HG03135 (cell line): Measurements from ENCODE around the gene TM2D3.
A peak's percentile ranks its signal among the peaks of the same experiment; 100 is the strongest.

Experiments used
- ATAC-seq: cut with Tn5 transposase; IDR thresholded peaks from one replicate; pipeline ENCODE4 v1.9.1; 2021; ENCODE audit warnings: mild to moderate bottlenecking, moderate library complexity; ENCODE audit not compliant: unreplicated experiment

Gene TM2D3, protein sequence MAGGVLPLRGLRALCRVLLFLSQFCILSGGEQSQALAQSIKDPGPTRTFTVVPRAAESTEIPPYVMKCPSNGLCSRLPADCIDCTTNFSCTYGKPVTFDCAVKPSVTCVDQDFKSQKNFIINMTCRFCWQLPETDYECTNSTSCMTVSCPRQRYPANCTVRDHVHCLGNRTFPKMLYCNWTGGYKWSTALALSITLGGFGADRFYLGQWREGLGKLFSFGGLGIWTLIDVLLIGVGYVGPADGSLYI

DNA sequence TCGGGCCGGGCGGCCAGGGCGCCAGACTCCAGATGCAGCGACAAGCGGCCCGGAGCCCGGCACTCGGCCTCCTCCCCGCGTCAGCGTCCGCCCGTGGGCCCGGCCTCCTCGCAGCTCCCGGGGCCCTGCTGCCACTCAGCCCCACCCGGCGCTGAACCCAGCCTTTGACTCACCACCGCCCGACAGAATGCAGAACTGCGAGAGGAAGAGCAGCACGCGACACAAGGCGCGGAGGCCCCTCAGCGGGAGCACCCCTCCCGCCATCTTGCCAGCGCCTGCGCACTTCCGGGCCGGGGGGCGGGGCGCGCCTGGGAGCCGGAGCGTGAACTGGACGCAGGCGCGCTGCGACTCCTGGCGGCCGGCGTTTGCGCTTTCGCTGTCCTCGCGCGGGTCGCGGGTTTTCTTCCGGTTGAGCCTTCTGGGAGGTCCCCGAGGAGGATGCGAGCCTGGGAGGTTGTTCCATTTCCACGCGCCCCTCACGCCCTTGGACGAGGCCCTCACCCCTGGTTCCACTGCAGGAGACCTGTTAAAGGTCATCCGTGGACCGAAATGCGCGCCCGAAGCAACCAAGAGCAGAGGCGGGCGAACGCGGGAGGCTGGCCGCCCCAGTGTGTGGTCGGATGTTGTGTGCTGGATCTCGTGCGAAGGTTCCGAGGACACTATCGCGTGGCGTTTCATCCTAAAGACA lies at the start of gene TM2D3:
Gene TM2D3, minus strand, starts transcription at position 284 of the 688 bp plus-strand sequence. Its CDS starts 20 bp downstream, at position 264.
- ATAC-seq: peak; percentile 79

- no peak for ATAC-seq
These were observed 46.1 kb upstream of the TM2D3 start for GRCh38 chr15:101698314-101698713.

- ATAC-seq: no peak
These were observed 45.3 kb upstream of the TM2D3 start for GRCh38 chr15:101697488-101697887.

DNA sequence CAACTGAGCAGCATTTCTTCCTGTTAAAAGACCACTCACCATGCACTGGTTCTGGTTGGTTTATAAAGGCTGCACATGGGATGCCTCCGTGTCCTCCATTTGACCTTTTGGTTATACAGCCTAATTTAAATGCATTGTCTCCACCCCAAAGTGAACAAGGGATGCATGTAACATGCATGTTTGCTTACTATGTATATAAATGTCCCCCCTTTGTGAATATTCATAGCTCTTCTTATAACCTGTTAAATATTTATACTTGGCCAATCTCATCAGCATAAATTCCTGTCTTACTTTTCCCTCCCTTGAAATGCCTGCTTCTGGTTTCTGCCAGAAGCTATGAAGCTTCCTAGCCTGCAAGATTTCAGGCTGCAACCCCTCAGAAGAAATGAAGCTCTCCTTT lies 44.6 kb upstream of the TM2D3 start:
- no peak for ATAC-seq

DNA sequence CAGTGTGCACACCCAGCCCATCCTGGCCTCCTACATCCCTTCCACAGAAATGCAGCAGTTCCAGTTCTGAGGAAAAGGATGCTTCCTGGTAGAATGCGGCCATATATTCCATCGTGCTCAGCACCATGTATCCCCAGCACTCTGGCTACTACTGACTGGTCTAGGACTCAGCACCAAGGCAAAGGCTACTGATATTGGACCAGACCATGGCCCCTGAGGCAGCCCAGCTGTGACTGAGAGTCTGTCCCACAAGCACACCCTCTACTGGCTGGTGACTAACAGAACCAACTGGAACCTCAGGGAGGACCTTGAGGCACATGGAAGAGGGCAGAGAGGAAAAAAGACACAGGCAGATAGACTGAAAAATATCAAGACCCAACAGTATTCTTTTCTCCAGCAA lies 42.1 kb upstream of the TM2D3 start:
- no peak for ATAC-seq

DNA sequence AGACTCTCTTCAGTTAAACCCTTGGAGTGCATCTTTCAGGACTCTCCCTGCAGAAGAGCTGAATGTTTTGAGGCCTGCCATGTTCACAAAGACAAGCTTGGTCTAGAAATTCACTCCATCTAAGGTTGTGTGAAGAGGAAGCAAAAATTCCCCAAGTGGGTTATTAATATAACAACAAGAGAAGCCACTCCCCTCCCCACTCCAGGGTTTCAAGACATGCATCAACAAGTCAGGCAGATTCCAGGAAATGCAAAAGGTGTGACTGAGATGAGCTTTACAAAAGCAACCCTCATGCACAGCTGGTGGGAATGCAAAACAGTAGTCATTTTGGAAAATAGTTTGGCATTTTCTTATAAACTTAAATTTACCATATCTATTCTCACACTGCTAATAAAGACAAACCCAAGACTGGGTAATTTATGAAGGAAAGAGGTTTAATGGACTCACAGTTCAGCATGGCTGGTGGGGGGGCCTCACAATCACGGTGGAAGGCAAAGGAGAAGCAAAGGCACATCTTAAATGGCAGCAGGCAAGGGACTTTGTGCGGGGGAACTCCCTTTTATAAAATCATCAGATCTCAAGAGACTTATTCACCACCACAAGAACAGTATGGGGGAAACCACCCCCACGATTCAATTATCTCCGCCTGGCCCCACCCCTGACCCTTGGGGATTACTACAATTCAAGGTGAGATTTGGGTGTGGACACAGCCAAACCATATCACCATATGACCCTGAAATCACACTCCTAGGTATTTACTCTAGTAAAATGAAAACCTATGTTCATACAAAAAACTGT lies 40.8 kb upstream of the TM2D3 start:
- no peak for ATAC-seq

- ATAC-seq: no peak
These were observed 37.7 kb upstream of the TM2D3 start for GRCh38 chr15:101689901-101690300.

DNA sequence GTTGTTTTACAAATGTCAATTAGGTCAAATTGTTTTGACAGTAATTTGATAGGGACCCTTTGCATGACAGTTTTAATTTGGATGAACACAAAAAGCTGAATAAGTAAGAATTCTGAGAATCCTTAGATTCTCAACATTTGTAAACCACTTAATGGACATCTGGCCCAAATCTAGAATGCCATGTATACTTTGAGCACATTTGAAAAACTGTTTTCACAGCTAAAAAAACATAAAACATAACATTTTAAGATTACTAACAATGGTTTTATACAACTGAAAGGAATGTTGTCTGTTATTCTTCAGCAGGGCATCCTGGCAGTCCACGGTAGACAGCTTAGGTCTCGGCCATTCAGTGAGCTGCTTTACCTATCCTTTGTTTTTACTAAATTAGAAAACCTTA lies 34.5 kb upstream of the TM2D3 start:
- ATAC-seq: no peak

GRCh38 chr15:101684877-101685276 lies 32.7 kb upstream of the TM2D3 start:
- ATAC-seq: no peak

- ATAC-seq: no peak
These were observed 32.2 kb upstream of the TM2D3 start for GRCh38 chr15:101684384-101684783.

DNA sequence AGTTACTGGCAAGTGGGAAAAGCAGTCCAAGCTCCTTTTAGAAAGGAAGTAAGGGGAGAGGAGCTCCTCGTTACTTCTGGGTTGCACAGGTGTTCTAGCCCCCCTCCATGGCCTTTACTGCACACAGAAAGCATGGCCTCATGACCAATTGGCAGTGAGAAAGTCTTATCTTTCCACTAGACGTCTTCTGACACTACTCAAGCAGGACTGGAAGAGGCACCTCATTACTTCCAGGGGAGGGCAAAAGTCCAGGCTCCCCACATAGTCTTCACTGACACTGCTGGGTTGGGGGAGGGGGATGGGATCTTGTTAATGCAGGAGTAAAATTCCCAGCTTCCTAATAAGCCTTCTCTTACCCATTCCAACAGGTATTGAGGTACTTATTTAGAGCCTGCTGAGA lies 27.6 kb upstream of the TM2D3 start:
- ATAC-seq: no peak

DNA sequence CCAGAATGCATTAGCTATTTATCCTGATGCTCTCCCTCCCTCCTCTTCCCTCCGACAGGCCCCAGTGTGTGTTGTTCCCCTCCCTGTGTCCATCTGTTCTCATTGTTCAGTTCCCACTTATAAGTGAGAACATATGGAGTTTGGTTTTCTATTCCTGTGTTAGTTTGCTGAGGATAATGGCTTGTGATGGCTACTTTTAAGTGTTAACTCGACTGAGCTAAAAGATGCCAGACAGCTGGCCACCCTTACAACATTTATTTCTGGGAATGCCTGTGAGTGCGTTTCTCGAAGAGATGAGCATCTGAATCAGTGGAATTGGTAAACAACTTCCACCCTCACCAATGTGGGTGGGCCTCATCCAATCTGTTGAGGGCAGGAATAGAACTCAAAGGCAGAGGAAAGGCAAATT lies 24.7 kb upstream of the TM2D3 start:
- no peak for ATAC-seq

DNA sequence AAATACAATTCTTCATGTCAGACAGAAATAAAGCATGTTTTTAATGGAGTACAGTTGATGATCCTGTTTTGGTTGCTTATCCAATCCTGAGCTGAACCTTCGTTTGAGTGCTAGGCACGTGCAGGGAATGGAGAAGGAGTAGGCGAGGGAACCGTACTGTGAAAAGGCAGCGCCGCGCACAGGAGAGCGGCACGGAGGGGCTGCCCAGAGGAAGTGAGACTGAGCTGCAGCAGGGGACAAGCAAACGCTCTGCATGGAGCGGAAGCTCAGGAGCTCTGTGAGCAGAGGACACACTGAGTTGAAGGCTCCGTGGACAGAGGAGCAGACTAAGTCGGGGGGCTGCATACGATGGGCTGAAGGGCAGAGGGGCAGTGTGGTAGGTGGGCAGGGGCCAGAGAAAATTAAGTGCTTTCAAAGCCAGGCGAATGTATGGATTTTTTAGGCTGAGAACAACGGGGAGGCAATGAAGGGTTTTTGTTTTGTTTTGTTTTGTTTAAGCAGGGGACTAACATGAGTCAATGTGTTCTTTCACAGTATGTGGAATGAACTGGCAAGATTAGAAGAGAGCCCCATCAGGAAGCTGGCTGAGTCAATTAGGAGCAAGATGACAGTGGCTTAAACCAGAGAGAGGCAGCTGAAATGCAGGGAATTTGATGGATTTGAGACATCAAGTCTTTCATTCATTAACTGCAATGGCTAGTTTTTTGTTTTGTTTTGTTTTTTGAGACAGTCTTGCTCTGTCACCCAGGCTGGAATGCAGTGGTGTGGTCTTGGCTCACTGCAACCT lies 23.8 kb upstream of the TM2D3 start:
- ATAC-seq: no peak

DNA sequence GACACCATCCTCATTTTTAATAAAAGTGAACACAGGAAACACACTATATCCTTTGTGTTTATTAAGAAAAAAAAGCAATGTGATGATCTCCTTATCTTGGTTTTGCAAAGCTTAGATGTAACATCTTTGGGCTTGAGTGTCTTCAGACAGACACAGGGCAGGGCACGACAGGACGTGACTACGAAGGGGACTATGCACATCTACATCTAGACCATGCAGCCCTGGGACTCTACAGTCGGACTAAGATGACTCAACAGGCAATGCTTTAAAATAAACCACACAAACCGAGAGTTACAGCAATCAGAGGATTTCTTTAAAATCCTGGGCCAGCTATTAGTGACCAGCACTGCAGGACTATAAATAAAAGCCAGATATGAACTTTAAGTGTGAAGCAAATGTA lies 22.8 kb upstream of the TM2D3 start:
- no peak for ATAC-seq

DNA sequence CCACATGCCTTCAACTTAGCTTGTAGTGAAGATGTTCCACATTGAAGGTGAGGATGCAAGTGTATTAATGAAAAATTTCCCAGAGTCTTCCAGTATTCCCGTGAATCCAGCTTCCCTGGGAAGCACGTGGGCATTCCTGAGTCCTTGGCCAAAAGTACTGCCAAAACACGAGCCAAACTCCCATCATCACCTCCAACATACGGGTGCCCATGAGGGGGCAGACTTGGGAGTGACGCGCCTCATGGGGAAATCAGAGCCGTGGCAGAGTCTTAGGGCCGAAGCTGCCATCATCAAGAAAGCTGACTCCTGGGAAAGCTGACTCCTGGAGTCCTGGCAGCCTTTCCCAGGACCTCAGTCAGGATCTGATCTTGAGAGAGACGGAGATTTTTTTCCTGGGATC lies 20.1 kb upstream of the TM2D3 start:
- no peak for ATAC-seq

GRCh38 chr15:101669744-101670143 lies 17.6 kb upstream of the TM2D3 start:
- ATAC-seq: no peak

GRCh38 chr15:101667881-101668280 lies 15.7 kb upstream of the TM2D3 start:
- no peak for ATAC-seq

DNA sequence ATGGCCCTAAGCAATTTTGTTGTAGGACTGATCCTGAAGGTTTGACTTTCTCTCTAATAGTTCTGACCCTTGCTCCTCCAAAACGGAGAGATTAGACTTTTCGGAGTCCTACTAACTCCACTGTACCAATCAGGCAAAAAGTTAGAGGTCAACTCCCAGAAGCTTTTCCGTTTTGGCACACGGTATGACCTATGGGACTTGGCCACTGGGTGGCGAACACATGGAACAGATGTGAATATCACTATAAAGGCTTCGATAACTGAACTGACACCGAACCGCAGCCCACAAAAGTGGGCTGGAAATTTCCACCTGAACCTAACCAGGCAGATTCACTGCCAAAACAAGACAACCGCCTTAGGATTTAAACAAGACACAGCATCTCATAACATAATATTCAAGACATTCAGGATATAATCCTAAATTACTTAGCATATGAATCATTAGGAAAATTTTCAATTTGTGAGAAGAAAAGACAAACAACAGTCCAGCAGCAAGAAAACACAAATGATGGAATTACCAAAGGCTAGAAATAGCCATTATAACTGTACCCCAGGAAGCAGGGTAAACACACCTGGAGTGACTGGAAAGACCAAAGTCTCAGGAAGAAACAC lies 12.2 kb upstream of the TM2D3 start:
- ATAC-seq: no peak

GRCh38 chr15:101662203-101662602 lies 10.0 kb upstream of the TM2D3 start:
- ATAC-seq: no peak

- ATAC-seq: no peak
These were observed 7.8 kb upstream of the TM2D3 start for GRCh38 chr15:101660005-101660404.
